Kidney (tissue), 14 donors: Measurements from ENCODE around the gene ALOX12B. TPM values are rescaled to one million over a fixed set of nuclear protein-coding genes. Genes with fewer than 3 reads are reported as not detected.
A peak's percentile ranks its signal among the peaks of the same experiment; 100 is the strongest.

Source experiments
- DNase-seq, 5 donors: peaks; one replicate each; pipeline ENCODE4 v3.0.0-alpha.2; 2013 to 2020
- FAIRE-seq: peaks from 2 replicates; lab custom pipeline; 2012; peaks lifted over from hg19 to GRCh38; lab: Jason Lieb, UNC
- H3K27ac ChIP-seq, 2 donors: one replicate each; pipeline ENCODE4 v1.7.0; 2013; ENCODE audit warnings: low read depth in 2 of 2, low read length in 2 of 2, inconsistent platforms in 1 of 2
- H3K27me3 ChIP-seq: one replicate; pipeline ENCODE4 v1.7.1; 2013; ENCODE audit warnings: low read length, inconsistent platforms; ENCODE audit not compliant: control insufficient read depth, insufficient read depth
- H3K36me3 ChIP-seq, 3 donors: one replicate each; pipeline versions ENCODE4 v1.7.0 to v1.7.1; 2013; ENCODE audit warnings: low read length in 3 of 3, control low read depth in 1 of 3, inconsistent platforms in 1 of 3; ENCODE audit not compliant: insufficient read depth in 3 of 3, control insufficient read depth in 2 of 3
- H3K4me1 ChIP-seq, 3 donors: one replicate each; pipeline versions ENCODE4 v1.7.0 to v1.7.1; 2013; ENCODE audit warnings: low read length in 3 of 3, inconsistent platforms in 1 of 3, low read depth in 1 of 3; ENCODE audit not compliant: control insufficient read depth in 2 of 3, insufficient read depth in 2 of 3
- H3K4me3 ChIP-seq, 3 donors: one replicate each; pipeline versions ENCODE4 v1.7.0 to v1.8.1; 2013; ENCODE audit warnings: low read length in 3 of 3, control low read depth in 1 of 3, inconsistent platforms in 1 of 3
- H3K9ac ChIP-seq, 3 donors: one replicate each; pipeline versions ENCODE4 v1.7.0 to v1.7.1; 2013; ENCODE audit warnings: low read length in 3 of 3, control low read depth in 1 of 3, inconsistent platforms in 1 of 3
- H3K9me3 ChIP-seq, 3 donors: one replicate each; pipeline versions ENCODE4 v1.7.0 to v1.7.1; 2013; ENCODE audit warnings: low read length in 3 of 3, control low read depth in 1 of 3, inconsistent platforms in 1 of 3; ENCODE audit not compliant: control insufficient read depth in 2 of 3, insufficient read depth in 1 of 3
- CTCF ChIP-seq: IDR thresholded peaks from 3 replicates; pipeline ENCODE4 v1.5.1; 2012; ENCODE audit warnings: mild to moderate bottlenecking, moderate library complexity, borderline replicate concordance; ENCODE audit not compliant: insufficient read depth; ENCODE audit errors: extremely low read depth
- intact Hi-C: fragments of 100-400 bp; cut with DNase I; formaldehyde crosslinking; loops from one replicate; pipeline ENCODE4 v1.11.1; 2022
- polyA plus RNA-seq: library from polyadenylated mRNA; stranded (reverse); fragments of 350-450 nt; fragmentation: Illumina TruSeq; extraction: RNeasy Lipid Tissue Mini Kit (QIAGEN cat#74804); gene quantifications from one replicate; pipeline ENCODE4 v1.2.3, GENCODE V29; 2014; ENCODE audit warnings: low read depth, low replicate concordance; ENCODE audit not compliant: insufficient read depth
- total RNA-seq: library from RNA; stranded (reverse); fragmentation: NEBNext Ultra II Directional; extraction: Animal tissue kit (Norgen Biotek cat#: 25700); gene quantifications from one replicate; pipeline ENCODE4 v1.2.1, GENCODE V29; 2021
- donor health status: control.
- donor health status: control.
- donor health status: control.
- donor health status: control.
- donor health status: control.
- donor health status: DM: yes; HTN: yes; CAD: no.
- donor health status: Normal renal cell carcinoma (clear cell type).

Gene ALOX12B
- total and polyA plus RNA-seq, 2 donors from 2014 or later: not detected

- no peaks in the 10 kb centered on the region for H3K36me3 ChIP-seq
- no peak overlapping the region for H3K27ac ChIP-seq
- peak; percentile 66 to 86 (median 82) for DNase-seq
- peak overlapping the region in 2 of 3 donors; percentile 35 to 36 for H3K4me3 ChIP-seq
- peaks cover 21% of the 10 kb centered on the region for H3K27me3 ChIP-seq
- peak overlapping the region in 1 of 3 donors; percentile 15 for H3K9ac ChIP-seq
- peak; percentile 57 for TF ChIP-seq CTCF
- intact Hi-C loops: loop anchor here (10.0 kb wide), 1 partner anchor 63 kb away; no protein-coding TSS in a partner anchor
- FAIRE-seq: no peak
- no peaks in the 10 kb centered on the region for H3K9me3 ChIP-seq
- peaks cover 3 to 52% (median 30%) of the 10 kb centered on the region in 3 donors for H3K4me1 ChIP-seq
Measured at GRCh38 chr17:8121681-8122421, 34.3 kb upstream of the ALOX12B start.

DNA sequence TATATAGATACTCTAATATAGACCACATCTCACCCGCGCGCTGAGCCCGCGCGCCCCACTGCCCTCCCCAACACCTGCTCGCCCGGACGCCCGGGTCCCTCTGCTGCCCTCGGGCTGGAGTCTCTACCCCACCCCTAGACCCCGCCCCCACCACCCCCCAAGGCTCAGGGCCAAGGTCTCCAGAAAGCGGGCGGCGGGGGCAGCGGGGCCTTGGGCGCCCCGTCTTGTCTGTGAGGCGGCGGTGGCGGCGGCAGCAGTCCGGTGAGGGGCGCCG lies 33.8 kb upstream of the ALOX12B start:
- Histone ChIP-seq H3K27ac (no peak overlapping the region), H3K4me1 (peaks cover 3 to 52% (median 30%) of the 10 kb centered on the region in 3 donors), H3K9me3 (no peaks in the 10 kb centered on the region), H3K36me3 (no peaks in the 10 kb centered on the region), H3K27me3 (peaks cover 26% of the 10 kb centered on the region), H3K9ac (no peak overlapping the region), H3K4me3 (no peak overlapping the region)
- TF ChIP-seq CTCF: no peak
- intact Hi-C loops: loop anchor here (10.0 kb wide), 1 partner anchor 63 kb away; no protein-coding TSS in a partner anchor
- no peak for FAIRE-seq
- no peak for DNase-seq

DNA sequence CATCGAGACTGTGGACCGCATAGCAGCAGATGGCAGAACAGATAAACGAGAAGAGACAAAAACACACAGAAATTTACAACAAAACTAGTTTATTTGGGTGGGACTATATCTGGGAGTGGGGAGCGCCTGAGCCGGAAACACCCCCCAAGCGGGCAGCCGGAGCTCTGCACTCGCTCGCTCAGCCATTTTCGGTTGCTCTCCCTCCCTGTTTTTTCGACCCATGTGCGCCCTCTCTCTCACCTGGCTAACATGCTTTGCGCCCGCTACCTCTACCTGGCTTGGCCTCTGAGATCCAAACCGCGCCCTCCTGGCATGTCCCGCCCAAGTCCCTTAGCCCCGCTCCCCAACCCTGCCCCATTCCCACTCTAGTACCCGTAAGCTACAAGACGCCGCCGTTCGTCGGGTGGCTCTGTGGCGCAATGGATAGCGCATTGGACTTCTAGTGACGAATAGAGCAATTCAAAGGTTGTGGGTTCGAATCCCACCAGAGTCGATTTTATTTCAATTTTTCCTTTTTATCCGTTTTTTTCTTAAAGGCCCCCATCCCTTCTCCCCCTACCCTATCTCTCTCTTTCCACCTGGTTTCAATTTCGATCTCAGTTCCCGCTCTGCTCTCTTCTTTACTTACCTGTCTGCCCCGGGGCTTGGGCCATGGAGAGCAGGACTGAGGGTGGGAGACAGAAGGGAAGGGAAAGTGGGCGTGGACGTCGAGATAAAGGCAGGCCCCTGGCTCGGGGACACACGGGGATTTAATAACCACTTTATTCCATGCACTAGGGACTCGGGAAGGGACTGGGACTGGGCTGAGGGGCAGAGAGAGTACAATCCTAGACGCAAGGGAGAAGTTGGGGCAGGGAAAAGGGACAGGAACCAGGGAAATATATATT lies 33.2 kb upstream of the ALOX12B start:
- H3K4me3 ChIP-seq: peak overlapping the region; percentile 9 to 63 (median 48)
- DNase-seq: peak; percentile 60 to 88 (median 79)

More for the DNA sequence above, 33.2 kb upstream of the ALOX12B start:
- Histone ChIP-seq H3K27me3 (peaks cover 31% of the 10 kb centered on the region), H3K9ac (peak overlapping the region in 1 of 3 donors; percentile 54), H3K4me1 (peaks cover 3 to 49% (median 27%) of the 10 kb centered on the region in 3 donors), H3K36me3 (no peaks in the 10 kb centered on the region), H3K9me3 (no peaks in the 10 kb centered on the region), H3K27ac (no peak overlapping the region)
- FAIRE-seq: no peak
- peak; percentile 3 for TF ChIP-seq CTCF
- intact Hi-C loops: loop anchor here (10.0 kb wide), 1 partner anchor 64 kb away; no protein-coding TSS in a partner anchor
